WTC11 (cell line): ENCODE results near the gene CHD9NB. TPM values are rescaled to one million over a fixed set of nuclear protein-coding genes. Genes with fewer than 3 reads are reported as not detected.
A peak's percentile ranks its signal among the peaks of the same experiment; 100 is the strongest.

ENCODE experiments used
- AFF4 ChIP-seq: sonication (generic); formaldehyde crosslinking; IDR thresholded peaks from 2 replicates; pipeline ENCODE4 v1.8.1; 2023; ENCODE audit warnings: mild to moderate bottlenecking, missing genetic modification reagents, borderline replicate concordance
- AR ChIP-seq: fragments of 250-450 bp; sonication (Bioruptor Pico); IDR thresholded peaks from 2 replicates; pipeline ENCODE4 v1.9.0; 2021; ENCODE audit warnings: mild to moderate bottlenecking
- E2F5 ChIP-seq: sonication (generic); formaldehyde crosslinking; IDR thresholded peaks from 2 replicates; pipeline ENCODE4 v1.8.1; 2022; ENCODE audit warnings: mild to moderate bottlenecking, moderate library complexity, missing genetic modification reagents
- ETV6 ChIP-seq: sonication (generic); formaldehyde crosslinking; IDR thresholded peaks from 2 replicates; pipeline ENCODE4 v1.8.1; 2022; ENCODE audit warnings: mild to moderate bottlenecking, missing genetic modification reagents
- FOXP4 ChIP-seq: sonication (generic); formaldehyde crosslinking; IDR thresholded peaks from 2 replicates; pipeline ENCODE4 v1.8.0; 2022; ENCODE audit warnings: mild to moderate bottlenecking, missing genetic modification reagents
- HMGXB4 ChIP-seq: sonication (generic); formaldehyde crosslinking; IDR thresholded peaks from 2 replicates; pipeline ENCODE4 v1.8.1; 2023; ENCODE audit warnings: mild to moderate bottlenecking, moderate library complexity, missing genetic modification reagents
- JUN ChIP-seq: sonication (generic); formaldehyde crosslinking; IDR thresholded peaks from 2 replicates; pipeline ENCODE4 v1.8.0; 2023; ENCODE audit warnings: mild to moderate bottlenecking, missing genetic modification reagents
- KAT7 ChIP-seq: sonication (generic); formaldehyde crosslinking; IDR thresholded peaks from 2 replicates; pipeline ENCODE4 v1.8.1; 2023; ENCODE audit warnings: missing genetic modification reagents, mild to moderate bottlenecking, borderline replicate concordance
- MAX ChIP-seq: sonication (generic); formaldehyde crosslinking; IDR thresholded peaks from 2 replicates; pipeline ENCODE4 v1.8.0; 2022; ENCODE audit warnings: mild to moderate bottlenecking, missing genetic modification reagents
- NFYB ChIP-seq: sonication (generic); formaldehyde crosslinking; conservative IDR thresholded peaks from 2 replicates; pipeline ENCODE4 v1.8.0; 2022; ENCODE audit warnings: low read depth, missing genetic modification reagents
- NR1H2 ChIP-seq: sonication (generic); formaldehyde crosslinking; IDR thresholded peaks from 2 replicates; pipeline ENCODE4 v1.9.0; 2021; ENCODE audit warnings: mild to moderate bottlenecking, moderate library complexity, missing genetic modification reagents
- SMAD4 ChIP-seq: sonication (generic); formaldehyde crosslinking; IDR thresholded peaks from 2 replicates; pipeline ENCODE4 v1.8.0; 2022; ENCODE audit warnings: mild to moderate bottlenecking, missing genetic modification reagents
- TEAD1 ChIP-seq: sonication (generic); formaldehyde crosslinking; IDR thresholded peaks from 2 replicates; pipeline ENCODE4 v1.8.0; 2022; ENCODE audit warnings: mild to moderate bottlenecking, missing genetic modification reagents
- TP53 ChIP-seq: sonication (generic); formaldehyde crosslinking; IDR thresholded peaks from 2 replicates; pipeline ENCODE4 v1.8.1; 2023; ENCODE audit warnings: mild to moderate bottlenecking, missing genetic modification reagents
- USF1 ChIP-seq: sonication (generic); formaldehyde crosslinking; IDR thresholded peaks from 2 replicates; pipeline ENCODE4 v1.8.0; 2022; ENCODE audit warnings: mild to moderate bottlenecking, missing genetic modification reagents
- USF2 ChIP-seq: sonication (generic); formaldehyde crosslinking; IDR thresholded peaks from 2 replicates; pipeline ENCODE4 v1.8.1; 2023; ENCODE audit warnings: mild to moderate bottlenecking, missing genetic modification reagents, moderate library complexity
- ZBTB21 ChIP-seq: sonication (generic); formaldehyde crosslinking; IDR thresholded peaks from 2 replicates; pipeline ENCODE4 v1.8.1; 2023; ENCODE audit warnings: mild to moderate bottlenecking, missing genetic modification reagents, borderline replicate concordance
- ZNF232 ChIP-seq: sonication (generic); formaldehyde crosslinking; IDR thresholded peaks from 2 replicates; pipeline ENCODE4 v1.8.0; 2022; ENCODE audit warnings: mild to moderate bottlenecking, missing genetic modification reagents
- ZNF425 ChIP-seq: fragments of 250-450 bp; sonication (Bioruptor Pico); conservative IDR thresholded peaks from 2 replicates; pipeline ENCODE4 v1.9.0; 2021; ENCODE audit warnings: mild to moderate bottlenecking
- total RNA-seq: library from RNA; stranded (reverse); gene quantifications from 3 replicates; pipeline ENCODE4 v1.2.3, GENCODE V29; 2021

The CHD9NB gene
- total RNA-seq, 1 experiment from 2014 or later = 3.5 TPM

- TF ChIP-seq FOXP4 (peak; percentile 59; the same call in 1 of the 2 replicates), E2F5 (peak; percentile 85; the same call in 1 of the 2 replicates), SMAD4 (CRISPR knock-in tag) (no peak), AFF4 (CRISPR knock-in tag) (peak; percentile 82; the same call in 1 of the 2 replicates), ETV6 (CRISPR knock-in tag) (peak; percentile 56; the same call in 1 of the 2 replicates), TP53 (peak; percentile 16; the same call in 1 of the 2 replicates), NFYB (no peak; the same call in 1 of the 2 replicates), NR1H2 (CRISPR knock-in tag) (no peak), JUN (no peak), HMGXB4 (CRISPR knock-in tag) (peak; percentile 94), USF2 (CRISPR knock-in tag) (peak; percentile 86), ZNF425 (CRISPR knock-in tag) (no peak), MAX (peak; percentile 96), USF1 (CRISPR knock-in tag) (peak; percentile 87), TEAD1 (peak; percentile 81), AR (CRISPR knock-in tag) (no peak), ZNF232 (CRISPR knock-in tag) (peak; percentile 25; the same call in 1 of the 2 replicates), ZBTB21 (0 out of 2 replicates have a peak, but pooled peaks have one; percentile 32), KAT7 (CRISPR knock-in tag) (0 out of 2 replicates have a peak, but pooled peaks have one; percentile 59)
These were observed 2.2 kb upstream of the CHD9NB start, which contains the start of gene CHD9 (continued) for GRCh38 chr16:53054670-53055485.
